ENCODE data around the gene SRP14.

SRP14 gene

GRCh38 chr15:40038638-40039543 lies at the start of gene SRP14:
Gene SRP14 (minus strand): TSS chr15:40039181. CDS start chr15:40039116, 65 bp downstream.
- peak within 1 kb of the TSS; percentile 91 for H3K4me3 ChIP-seq (ENCODE audit: low read depth, low read length)
- TF ChIP-seq CTCF (IDR thresholded peaks at IDR 0.05; ENCODE audit: control insufficient read depth, extremely low read depth, insufficient read depth): no peak
- peak; percentile 78 for DNase-seq (ENCODE audit: low read depth)

- no peak overlapping the region for H3K4me3 ChIP-seq (ENCODE audit: low read depth, low read length)
- no peak for DNase-seq (ENCODE audit: low read depth)
- no peak for TF ChIP-seq CTCF (IDR thresholded peaks at IDR 0.05; ENCODE audit: control insufficient read depth, extremely low read depth, insufficient read depth)
These were observed 49.3 kb upstream of the SRP14 start for GRCh38 chr15:40087991-40088928.

GRCh38 chr15:40087068-40087810 lies 48.3 kb upstream of the SRP14 start:
- TF ChIP-seq CTCF (IDR thresholded peaks at IDR 0.05; ENCODE audit: control insufficient read depth, extremely low read depth, insufficient read depth): no peak

GRCh38 chr15:40085266-40085665 lies 46.3 kb upstream of the SRP14 start:
- no peak for DNase-seq (ENCODE audit: low read depth)
- no peak overlapping the region for H3K4me3 ChIP-seq (ENCODE audit: low read depth, low read length)
- no peak for TF ChIP-seq CTCF (IDR thresholded peaks at IDR 0.05; ENCODE audit: control insufficient read depth, extremely low read depth, insufficient read depth)

More at GRCh38 chr15:40087068-40087810, 48.3 kb upstream of the SRP14 start:
- H3K4me3 ChIP-seq (ENCODE audit: low read depth, low read length): no peak overlapping the region
- DNase-seq (ENCODE audit: low read depth): no peak

GRCh38 chr15:40084650-40085049 lies 45.7 kb upstream of the SRP14 start:
- DNase-seq (ENCODE audit: low read depth): no peak
- no peak for TF ChIP-seq CTCF (IDR thresholded peaks at IDR 0.05; ENCODE audit: control insufficient read depth, extremely low read depth, insufficient read depth)
- no peak overlapping the region for H3K4me3 ChIP-seq (ENCODE audit: low read depth, low read length)

GRCh38 chr15:40082195-40082883 lies 43.4 kb upstream of the SRP14 start:
- TF ChIP-seq CTCF (IDR thresholded peaks at IDR 0.05; ENCODE audit: control insufficient read depth, extremely low read depth, insufficient read depth): no peak
- no peak overlapping the region for H3K4me3 ChIP-seq (ENCODE audit: low read depth, low read length)
- no peak for DNase-seq (ENCODE audit: low read depth)

Measured in LNCaP clone FGC (cell line).